IMR-90 (cell line): ENCODE results near the gene ZNF827. TPM values are rescaled to one million over a fixed set of nuclear protein-coding genes. Genes with fewer than 3 reads are reported as not detected.

ENCODE experiments used
- ATAC-seq: fragments of 200-7000 bp; cut with Tn5 transposase; 2 replicates; pipeline ENCODE4 v1.9.1; 2020; ENCODE audit warnings: low read depth, mild to moderate bottlenecking, moderate library complexity
- BruUV-seq: library from RNA; stranded (reverse); fragments of 400-500 nt; replicated peaks from 2 replicates; lab custom pipeline; 2021; lab: Mats Ljungman, UMichigan
- CTCF ChIA-PET: fragments of 300-600 bp; formaldehyde crosslinking; extraction: SDS; loops from one replicate; lab custom pipeline; 2021; ENCODE audit warnings: antibody characterized with exemption; lab: Yijun Ruan, JAX
- POLR2A ChIA-PET: fragments of 300-600 bp; sonication (Branson Sonifier 250); formaldehyde crosslinking; loops from one replicate; lab custom pipeline; 2022; ENCODE audit warnings: antibody characterized with exemption; ENCODE audit not compliant: unreplicated experiment; lab: Charles Lee
- DNase-seq: peaks from one replicate; pipeline ENCODE4 v3.0.0; 2013
- H2AFZ ChIP-seq: replicated peaks from 2 replicates; pipeline ENCODE3; 2013; ENCODE audit warnings: low read length, mild to moderate bottlenecking; ENCODE audit not compliant: poor library complexity
- H2AK5ac ChIP-seq: 2 replicates; pipeline ENCODE4 v1.6.1; 2013; ENCODE audit warnings: low read depth, low read length, inconsistent platforms
- H2AK9ac ChIP-seq: replicated peaks from 2 replicates; pipeline ENCODE3; 2013; ENCODE audit warnings: mild to moderate bottlenecking, low read depth, low read length, moderate library complexity; ENCODE audit not compliant: poor library complexity
- H2BK120ac ChIP-seq: 2 replicates; pipeline ENCODE4 v1.6.1; 2013; ENCODE audit warnings: low read depth, low read length, inconsistent platforms
- H2BK15ac ChIP-seq: 3 replicates; pipeline ENCODE4 v1.6.1; 2013; ENCODE audit warnings: low read depth, low read length, inconsistent platforms
- H2BK20ac ChIP-seq: 2 replicates; pipeline ENCODE4 v1.6.1; 2013; ENCODE audit warnings: low read depth, mild to moderate bottlenecking, inconsistent platforms, low read length, moderate library complexity
- H2BK5ac ChIP-seq: 2 replicates; pipeline ENCODE4 v1.6.1; 2013; ENCODE audit warnings: mild to moderate bottlenecking, low read depth, low read length, inconsistent platforms; ENCODE audit not compliant: poor library complexity, severe bottlenecking
- H3K14ac ChIP-seq: replicated peaks from 2 replicates; pipeline ENCODE4 v1.6.1; 2013; ENCODE audit warnings: low read depth, low read length, inconsistent platforms
- H3K18ac ChIP-seq: 2 replicates; pipeline ENCODE4 v1.6.1; 2013; ENCODE audit warnings: low read depth, low read length, control low read depth
- H3K23ac ChIP-seq: 2 replicates; pipeline ENCODE4 v1.6.1; 2013; ENCODE audit warnings: low read depth, low read length, inconsistent platforms
- H3K27ac ChIP-seq: 2 replicates; pipeline ENCODE4 v1.5.1; 2013; ENCODE audit warnings: mild to moderate bottlenecking, control low read depth, low read length; ENCODE audit not compliant: insufficient read depth
- H3K27me3 ChIP-seq: 2 replicates; pipeline ENCODE4 v1.6.1; 2013; ENCODE audit warnings: low read length; ENCODE audit not compliant: control insufficient read depth, insufficient read depth
- H3K36me3 ChIP-seq: 2 replicates; pipeline ENCODE4 v1.6.1; 2013; ENCODE audit warnings: low read length, mixed read lengths; ENCODE audit not compliant: control insufficient read depth, insufficient read depth
- H3K4ac ChIP-seq: 2 replicates; pipeline ENCODE4 v1.6.1; 2013; ENCODE audit warnings: low read depth, low read length, inconsistent platforms
- H3K4me1 ChIP-seq: 2 replicates; pipeline ENCODE4 v1.6.1; 2013; ENCODE audit warnings: low read length, mixed read lengths; ENCODE audit not compliant: control insufficient read depth, insufficient read depth
- H3K4me2 ChIP-seq: 2 replicates; pipeline ENCODE4 v1.6.1; 2013; ENCODE audit warnings: low read depth, mild to moderate bottlenecking, control low read depth, low read length, moderate library complexity
- H3K4me3 ChIP-seq: 2 replicates; pipeline ENCODE4 v1.5.1; 2013; ENCODE audit warnings: low read depth, mild to moderate bottlenecking, control low read depth, low read length, moderate library complexity; ENCODE audit not compliant: insufficient read depth
- H3K56ac ChIP-seq: 2 replicates; pipeline ENCODE4 v1.6.1; 2013; ENCODE audit warnings: low read length, inconsistent platforms; ENCODE audit not compliant: insufficient read depth; ENCODE audit errors: extremely low read depth
- H3K79me1 ChIP-seq, 2 experiments: 2 replicates each; pipeline ENCODE4 v1.6.1; 2013; ENCODE audit warnings: low read length in 2 of 2, inconsistent platforms in 1 of 2, low read depth in 1 of 2
- H3K9ac ChIP-seq: 2 replicates; pipeline ENCODE4 v1.6.1; 2013; ENCODE audit warnings: low read depth, low read length, control low read depth
- H3K9me1 ChIP-seq: 2 replicates; pipeline ENCODE4 v1.6.1; 2013; ENCODE audit warnings: low read length, inconsistent platforms; ENCODE audit not compliant: insufficient read depth
- H3K9me3 ChIP-seq: 2 replicates; pipeline ENCODE4 v1.6.1; 2013; ENCODE audit warnings: low read length; ENCODE audit not compliant: control insufficient read depth, insufficient read depth
- H4K20me1 ChIP-seq: 2 replicates; pipeline ENCODE4 v1.6.1; 2013; ENCODE audit warnings: low read length, inconsistent platforms; ENCODE audit not compliant: insufficient read depth
- H4K5ac ChIP-seq: 2 replicates; pipeline ENCODE4 v1.6.1; 2013; ENCODE audit warnings: mild to moderate bottlenecking, low read depth, low read length, control low read depth
- H4K8ac ChIP-seq, 2 experiments: 2 replicates each; pipeline ENCODE4 v1.6.1; 2013; ENCODE audit warnings: low read depth in 2 of 2, low read length in 2 of 2, control low read depth in 1 of 2, inconsistent platforms in 1 of 2
- H4K91ac ChIP-seq: 2 replicates; pipeline ENCODE4 v1.6.1; 2013; ENCODE audit warnings: low read depth, low read length, inconsistent platforms; ENCODE audit not compliant: insufficient read depth
- BHLHE40 ChIP-seq: fragments of 150-350 bp; IDR thresholded peaks from 2 replicates; pipeline ENCODE4 v1.6.1; 2016; ENCODE audit warnings: mild to moderate bottlenecking, low read depth, low read length
- CEBPB ChIP-seq: IDR thresholded peaks from 2 replicates; pipeline ENCODE4 v1.6.1; 2012; ENCODE audit warnings: low read depth, low read length, improper control_type of control experiment
- CHD1 ChIP-seq: IDR thresholded peaks from 2 replicates; pipeline ENCODE4 v1.6.1; 2012; ENCODE audit warnings: low read depth, low read length, improper control_type of control experiment
- FOS ChIP-seq: fragments of 150-350 bp; IDR thresholded peaks from 2 replicates; pipeline ENCODE4 v1.6.1; 2016; ENCODE audit warnings: low read depth, low read length
- MAFK ChIP-seq: IDR thresholded peaks from 2 replicates; pipeline ENCODE4 v1.6.1; 2012; ENCODE audit warnings: low read depth, low read length, improper control_type of control experiment
- MAZ ChIP-seq: IDR thresholded peaks from 2 replicates; pipeline ENCODE4 v1.6.1; 2012; ENCODE audit warnings: low read depth, mild to moderate bottlenecking, low read length, improper control_type of control experiment, moderate library complexity, borderline replicate concordance
- MXI1 ChIP-seq: IDR thresholded peaks from 2 replicates; pipeline ENCODE4 v1.6.1; 2012; ENCODE audit warnings: low read depth, mild to moderate bottlenecking, low read length, moderate library complexity, borderline replicate concordance
- NFE2L2 ChIP-seq: fragments of 150-350 bp; IDR thresholded peaks from 2 replicates; pipeline ENCODE4 v1.6.1; 2016; ENCODE audit warnings: low read depth, mild to moderate bottlenecking, low read length
- POLR2A ChIP-seq: IDR thresholded peaks from 2 replicates; pipeline ENCODE4 v1.6.1; 2012; ENCODE audit warnings: mild to moderate bottlenecking, low read depth, low read length
- RAD21 ChIP-seq: IDR thresholded peaks from 2 replicates; pipeline ENCODE4 v1.6.1; 2012; ENCODE audit warnings: low read length, improper control_type of control experiment
- RCOR1 ChIP-seq: IDR thresholded peaks from 2 replicates; pipeline ENCODE4 v1.6.1; 2012; ENCODE audit warnings: mild to moderate bottlenecking, low read length, improper control_type of control experiment; ENCODE audit not compliant: insufficient replicate concordance
- RFX5 ChIP-seq: IDR thresholded peaks from 2 replicates; pipeline ENCODE4 v1.8.0; 2012; ENCODE audit warnings: low read depth, mild to moderate bottlenecking, low read length, moderate library complexity
- SMC3 ChIP-seq: fragments of 150-350 bp; IDR thresholded peaks from 2 replicates; pipeline ENCODE4 v1.6.1; 2016; ENCODE audit warnings: low read depth, mild to moderate bottlenecking, antibody characterized with exemption, low read length, moderate library complexity
- WGBS, 2 experiments: methylation state at CpG; one replicate each; pipeline versions ENCODE4 v1.1.5 to v1.1.7; 2013; ENCODE audit warnings: missing lambda C conversion rate in 2 of 2; ENCODE audit not compliant: insufficient read length in 1 of 2; ENCODE audit errors: extremely low coverage in 2 of 2; 5-methylcytosine and 5-hydroxymethylcytosine counted together
- dilution Hi-C: fragments of 300-500 bp; cut with HindIII; formaldehyde crosslinking; loops from one replicate; pipeline ENCODE4 v1.14.3; 2018; ENCODE audit warnings: low sequenced_read_pairs; ENCODE audit not compliant: unreplicated experiment
- in situ Hi-C: fragments of 300-500 bp; cut with MboI; formaldehyde crosslinking; loops from 3 replicates; pipeline ENCODE4 v1.14.3; 2019; ENCODE audit warnings: low sequenced_read_pairs, inconsistent platforms, mixed read lengths
- intact Hi-C: fragments of 100-400 bp; cut with micrococcal nuclease; formaldehyde crosslinking; loops from 2 replicates; pipeline ENCODE4 v1.10.0; 2022
- polyA plus RNA-seq, 3 experiments: library from polyadenylated mRNA; depleted of rRNA; stranded (reverse); fragments of >200 nt; gene quantifications; 2 replicates each; pipeline ENCODE4 v1.2.3, GENCODE V29; 2012; ENCODE audit warnings: low replicate concordance in 1 of 3
- total RNA-seq: library from RNA; depleted of rRNA; stranded (reverse); fragments of >200 nt; gene quantifications from 2 replicates; pipeline ENCODE4 v1.2.3, GENCODE V29; 2012
- TF ChIP-seq, protein P1 (sequence below): fragments of 150-350 bp; IDR thresholded peaks from 2 replicates; pipeline ENCODE4 v1.6.1; 2017; ENCODE audit warnings: mild to moderate bottlenecking, antibody characterized with exemption, low read length, low read depth
- TF ChIP-seq, protein P2 (sequence below): conservative IDR thresholded peaks from 2 replicates; pipeline ENCODE4 v1.5.1; 2012; ENCODE audit warnings: mild to moderate bottlenecking, low read depth, low read length, improper control_type of control experiment
- TF ChIP-seq, protein P3 (sequence below): fragments of 150-350 bp; IDR thresholded peaks from 2 replicates; pipeline ENCODE4 v1.6.1; 2016; ENCODE audit warnings: low read depth, mild to moderate bottlenecking, low read length, moderate library complexity, borderline replicate concordance

The ZNF827 gene
- total and polyA plus RNA-seq, 2 of the 4 experiments (the other 2 are of a cell fraction) = 6.6 to 31.7 TPM

- ATAC-seq (no peak), DNase-seq (no peak)
- Histone ChIP-seq H2AK5ac (no peak overlapping the region), H3K4me3 (no peak overlapping the region), H4K20me1 (peaks cover 8% of the 10 kb centered on the region; the same call in 1 of the 2 replicates), H3K4ac (no peak overlapping the region), H4K91ac (no peak overlapping the region), H3K56ac (no peak overlapping the region), H3K14ac (no peak overlapping the region), H4K8ac (no peak overlapping the region), H3K9me1 (peaks cover 3% of the 10 kb centered on the region; the same call in 1 of the 2 replicates), H3K18ac (no peak overlapping the region), H3K4me1 (peaks cover 4% of the 10 kb centered on the region), H2AK9ac (no peak overlapping the region), H2BK20ac (no peak overlapping the region), H2AFZ (no peak overlapping the region), H4K5ac (no peak overlapping the region), H2BK120ac (no peak overlapping the region), H3K36me3 (no peaks in the 10 kb centered on the region), H3K23ac (no peak overlapping the region), H3K27ac (no peak overlapping the region), H3K9me3 (no peaks in the 10 kb centered on the region), H3K4me2 (no peak overlapping the region), H3K27me3 (no peaks in the 10 kb centered on the region), H2BK5ac (no peak overlapping the region), H2BK15ac (no peak overlapping the region), H3K9ac (no peak overlapping the region), H3K79me1 (peaks cover 34 to 52% of the 10 kb centered on the region in 2 experiments)
- in situ Hi-C loops = no loop called here
- CTCF ChIA-PET = no interaction called here
- 80% methylated on average over 1 of the region's 1 CpG; no CpG with 5 or more reads in 1 of the 2 experiments for WGBS, 2 experiments
- BruUV-seq = no TSS peak
- TF ChIP-seq MAFK (no peak), RAD21 (no peak), FOS (no peak), NFE2L2 (no peak), MAZ (no peak), CHD1 (no peak), POLR2A (no peak), RCOR1 (no peak), CEBPB (no peak), BHLHE40 (no peak), RFX5 (no peak), MXI1 (no peak), SMC3 (no peak)
- TF ChIP-seq, protein P1, sequence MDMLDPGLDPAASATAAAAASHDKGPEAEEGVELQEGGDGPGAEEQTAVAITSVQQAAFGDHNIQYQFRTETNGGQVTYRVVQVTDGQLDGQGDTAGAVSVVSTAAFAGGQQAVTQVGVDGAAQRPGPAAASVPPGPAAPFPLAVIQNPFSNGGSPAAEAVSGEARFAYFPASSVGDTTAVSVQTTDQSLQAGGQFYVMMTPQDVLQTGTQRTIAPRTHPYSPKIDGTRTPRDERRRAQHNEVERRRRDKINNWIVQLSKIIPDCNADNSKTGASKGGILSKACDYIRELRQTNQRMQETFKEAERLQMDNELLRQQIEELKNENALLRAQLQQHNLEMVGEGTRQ = no peak
- TF ChIP-seq, protein P2, sequence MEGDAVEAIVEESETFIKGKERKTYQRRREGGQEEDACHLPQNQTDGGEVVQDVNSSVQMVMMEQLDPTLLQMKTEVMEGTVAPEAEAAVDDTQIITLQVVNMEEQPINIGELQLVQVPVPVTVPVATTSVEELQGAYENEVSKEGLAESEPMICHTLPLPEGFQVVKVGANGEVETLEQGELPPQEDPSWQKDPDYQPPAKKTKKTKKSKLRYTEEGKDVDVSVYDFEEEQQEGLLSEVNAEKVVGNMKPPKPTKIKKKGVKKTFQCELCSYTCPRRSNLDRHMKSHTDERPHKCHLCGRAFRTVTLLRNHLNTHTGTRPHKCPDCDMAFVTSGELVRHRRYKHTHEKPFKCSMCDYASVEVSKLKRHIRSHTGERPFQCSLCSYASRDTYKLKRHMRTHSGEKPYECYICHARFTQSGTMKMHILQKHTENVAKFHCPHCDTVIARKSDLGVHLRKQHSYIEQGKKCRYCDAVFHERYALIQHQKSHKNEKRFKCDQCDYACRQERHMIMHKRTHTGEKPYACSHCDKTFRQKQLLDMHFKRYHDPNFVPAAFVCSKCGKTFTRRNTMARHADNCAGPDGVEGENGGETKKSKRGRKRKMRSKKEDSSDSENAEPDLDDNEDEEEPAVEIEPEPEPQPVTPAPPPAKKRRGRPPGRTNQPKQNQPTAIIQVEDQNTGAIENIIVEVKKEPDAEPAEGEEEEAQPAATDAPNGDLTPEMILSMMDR = no peak
- TF ChIP-seq, protein P3, sequence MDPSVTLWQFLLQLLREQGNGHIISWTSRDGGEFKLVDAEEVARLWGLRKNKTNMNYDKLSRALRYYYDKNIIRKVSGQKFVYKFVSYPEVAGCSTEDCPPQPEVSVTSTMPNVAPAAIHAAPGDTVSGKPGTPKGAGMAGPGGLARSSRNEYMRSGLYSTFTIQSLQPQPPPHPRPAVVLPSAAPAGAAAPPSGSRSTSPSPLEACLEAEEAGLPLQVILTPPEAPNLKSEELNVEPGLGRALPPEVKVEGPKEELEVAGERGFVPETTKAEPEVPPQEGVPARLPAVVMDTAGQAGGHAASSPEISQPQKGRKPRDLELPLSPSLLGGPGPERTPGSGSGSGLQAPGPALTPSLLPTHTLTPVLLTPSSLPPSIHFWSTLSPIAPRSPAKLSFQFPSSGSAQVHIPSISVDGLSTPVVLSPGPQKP = no peak
- intact Hi-C loops = no loop called here
- dilution Hi-C loops = no loop called here
- POLR2A ChIA-PET = no interaction called here
Measured at GRCh38 chr4:145921231-145921630, 17.4 kb downstream of the ZNF827 start.
